Neural progenitor cell (in vitro differentiated cells): ENCODE data around the gene ABHD12.

Experiments
- CTCF ChIP-seq: fragments of 200-600 bp; sonication (generic); IDR thresholded peaks from 2 replicates; pipeline ENCODE4 v1.5.1; 2017; ENCODE audit warnings: antibody characterized with exemption, mild to moderate bottlenecking
- EZH2 ChIP-seq: fragments of 200-600 bp; sonication (generic); IDR thresholded peaks from 2 replicates; pipeline ENCODE4 v1.6.1; 2017; ENCODE audit warnings: antibody characterized with exemption, mild to moderate bottlenecking, moderate library complexity
- EZH2phosphoT487 ChIP-seq: fragments of 200-600 bp; sonication (generic); IDR thresholded peaks from 2 replicates; pipeline ENCODE4 v1.6.1; 2017; ENCODE audit warnings: antibody characterized with exemption

DNA sequence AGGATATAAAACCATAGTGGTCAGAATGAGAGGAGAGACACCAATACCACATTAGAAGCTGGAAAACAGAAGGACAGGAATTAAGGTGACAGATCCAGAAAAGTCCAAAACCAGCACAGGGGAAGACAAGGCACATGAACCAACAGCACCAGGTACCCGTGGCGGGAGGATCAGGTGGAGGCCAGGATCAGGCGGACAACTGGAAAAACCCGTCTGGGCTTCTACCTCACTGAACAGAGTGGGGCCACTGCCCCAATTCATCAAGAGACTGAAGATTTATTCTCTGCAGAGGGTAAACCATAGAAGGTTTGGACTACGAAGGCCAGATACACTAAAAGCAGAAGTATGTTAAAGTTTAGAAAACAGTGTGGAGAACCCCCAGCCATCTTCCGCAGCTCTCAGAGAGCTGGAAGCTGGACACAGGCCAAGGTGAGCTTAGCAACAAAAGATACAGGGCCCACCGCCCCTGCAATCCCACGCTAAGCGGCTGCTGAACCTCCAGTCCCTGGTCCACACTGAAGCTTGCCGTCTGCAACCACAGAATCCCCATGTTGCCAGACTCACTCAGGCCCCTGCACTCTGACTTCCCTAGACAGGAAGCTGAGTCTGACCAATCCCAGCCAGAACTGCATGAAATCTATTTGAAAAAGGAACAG, 29.9 kb downstream of the ABHD12 start:
- TF ChIP-seq CTCF (no peak), EZH2phosphoT487 (no peak), EZH2 (no peak)
